Endothelial cell (in vitro differentiated cells): Measurements from ENCODE around the gene BCAM. TPM values are rescaled to one million over a fixed set of nuclear protein-coding genes. Genes with fewer than 3 reads are reported as not detected.

ENCODE experiments used
- DNase-seq: peaks from one replicate; pipeline ENCODE4 v3.0.0; 2021; ENCODE audit warnings: low spot score
- H3K27ac Mint-ChIP-seq: one replicate; pipeline ENCODE4 v1.8.0; 2021; ENCODE audit warnings: mixed read lengths, inconsistent platforms; ENCODE audit not compliant: unreplicated experiment
- H3K27me3 Mint-ChIP-seq: one replicate; pipeline ENCODE4 v1.8.0; 2021; ENCODE audit warnings: mild to moderate bottlenecking, moderate library complexity, mixed read lengths, inconsistent platforms; ENCODE audit not compliant: unreplicated experiment
- H3K36me3 Mint-ChIP-seq: one replicate; pipeline ENCODE4 v1.8.0; 2021; ENCODE audit warnings: mild to moderate bottlenecking, low read depth, mixed read lengths, inconsistent platforms; ENCODE audit not compliant: unreplicated experiment
- H3K4me1 Mint-ChIP-seq: one replicate; pipeline ENCODE4 v1.8.0; 2021; ENCODE audit warnings: mild to moderate bottlenecking, mixed read lengths, inconsistent platforms; ENCODE audit not compliant: unreplicated experiment
- H3K4me3 Mint-ChIP-seq: one replicate; pipeline ENCODE4 v1.8.0; 2021; ENCODE audit warnings: mild to moderate bottlenecking, mixed read lengths, inconsistent platforms; ENCODE audit not compliant: unreplicated experiment
- H3K9me3 Mint-ChIP-seq: one replicate; pipeline ENCODE4 v1.8.0; 2021; ENCODE audit warnings: mixed read lengths, inconsistent platforms; ENCODE audit not compliant: unreplicated experiment
- CTCF ChIP-seq: fragments of 200-600 bp; sonication (generic); IDR thresholded peaks from one replicate; pipeline ENCODE4 v1.5.0; 2021; ENCODE audit warnings: antibody characterized with exemption; ENCODE audit not compliant: unreplicated experiment
- total RNA-seq: library from RNA; stranded (reverse); fragmentation: NEBNext Ultra II Directional; extraction: Animal tissue kit (Norgen Biotek cat#: 25700); gene quantifications from one replicate; pipeline ENCODE4 v1.2.1, GENCODE V29; 2021; ENCODE audit not compliant: unreplicated experiment

BCAM gene
- total RNA-seq, 1 donor from 2014 or later, result 6.9 TPM

- Mint-ChIP-seq H3K4me3 (no peak overlapping the region), H3K27ac (no peak overlapping the region), H3K4me1 (peaks cover 15% of the 10 kb centered on the region), H3K9me3 (no peaks in the 10 kb centered on the region), H3K27me3 (peaks cover 11% of the 10 kb centered on the region), H3K36me3 (no peaks in the 10 kb centered on the region)
- peak; percentile 83 for TF ChIP-seq CTCF
- peak; percentile 94 for DNase-seq
Measured at GRCh38 chr19:44800461-44800860, 8.4 kb upstream of the BCAM start.

- no peaks in the 10 kb centered on the region for H3K36me3 Mint-ChIP-seq
- peaks cover 3% of the 10 kb centered on the region for H3K27me3 Mint-ChIP-seq
- no peak for DNase-seq
- no peaks in the 10 kb centered on the region for H3K9me3 Mint-ChIP-seq
- H3K4me1 Mint-ChIP-seq, result peaks cover 9% of the 10 kb centered on the region
- H3K4me3 Mint-ChIP-seq, result no peak overlapping the region
- no peak overlapping the region for H3K27ac Mint-ChIP-seq
- TF ChIP-seq CTCF, result no peak
Measured at GRCh38 chr19:44803442-44804428, 5.2 kb upstream of the BCAM start.

GRCh38 chr19:44806291-44806690 is 2.6 kb upstream of the BCAM start:
- peaks cover 1% of the 10 kb centered on the region for H3K27me3 Mint-ChIP-seq
- no peak for TF ChIP-seq CTCF

GRCh38 chr19:44807162-44807561 is 1.7 kb upstream of the BCAM start:
- Mint-ChIP-seq H3K4me1 (peaks cover 7% of the 10 kb centered on the region), H3K4me3 (no peak overlapping the region), H3K9me3 (no peaks in the 10 kb centered on the region), H3K36me3 (peaks cover 5% of the 10 kb centered on the region), H3K27ac (no peak overlapping the region), H3K27me3 (peaks cover 3% of the 10 kb centered on the region)
- no peak for TF ChIP-seq CTCF
- no peak for DNase-seq

More at GRCh38 chr19:44806291-44806690, 2.6 kb upstream of the BCAM start:
- H3K4me3 Mint-ChIP-seq, result no peak overlapping the region
- H3K9me3 Mint-ChIP-seq, result no peaks in the 10 kb centered on the region
- no peak for DNase-seq
- H3K27ac Mint-ChIP-seq, result no peak overlapping the region
- no peaks in the 10 kb centered on the region for H3K36me3 Mint-ChIP-seq
- H3K4me1 Mint-ChIP-seq, result peaks cover 7% of the 10 kb centered on the region
